H1 (cell line): ENCODE data around the gene GRIA1. TPM values are rescaled to one million over a fixed set of nuclear protein-coding genes. Genes with fewer than 3 reads are reported as not detected.

Source experiments
- CTCF ChIA-PET: fragments of 300-600 bp; sonication (Branson Sonifier 250); formaldehyde crosslinking; loops from one replicate; lab custom pipeline; 2021; ENCODE audit not compliant: partially characterized antibody; lab: Charles Lee
- POLR2A ChIA-PET: fragments of 300-600 bp; sonication (Branson Sonifier 250); formaldehyde crosslinking; loops from one replicate; lab custom pipeline; 2021; ENCODE audit warnings: inconsistent platforms; ENCODE audit not compliant: partially characterized antibody; lab: Charles Lee
- DNase-seq, 2 experiments: peaks; one replicate each; pipeline versions ENCODE4 v3.0.0 to v3.0.0-alpha.2; 2010 to 2022; ENCODE audit warnings: low spot score in 2 of 2, low read depth in 1 of 2, mixed read lengths in 1 of 2
- FAIRE-seq: peaks from 2 replicates; lab custom pipeline; 2011; peaks lifted over from hg19 to GRCh38; lab: Jason Lieb, UNC
- H2AFZ ChIP-seq: 2 replicates; pipeline ENCODE4 v1.8.1; 2012; ENCODE audit warnings: low read length, inconsistent platforms
- H2AK5ac ChIP-seq: 2 replicates; pipeline ENCODE4 v1.6.1; 2013; ENCODE audit warnings: low read depth, low read length
- H2BK120ac ChIP-seq: replicated peaks from 2 replicates; pipeline ENCODE3; 2013; ENCODE audit warnings: low read depth, low read length, inconsistent platforms
- H2BK12ac ChIP-seq: 2 replicates; pipeline ENCODE4 v1.6.1; 2013; ENCODE audit warnings: low read depth, low read length
- H2BK15ac ChIP-seq: 2 replicates; pipeline ENCODE4 v1.6.1; 2013; ENCODE audit warnings: low read length
- H2BK20ac ChIP-seq: 2 replicates; pipeline ENCODE4 v1.6.1; 2013; ENCODE audit warnings: low read length
- H2BK5ac ChIP-seq: 2 replicates; pipeline ENCODE4 v1.6.1; 2013; ENCODE audit warnings: low read depth, low read length
- H3K14ac ChIP-seq: 2 replicates; pipeline ENCODE4 v1.6.1; 2013; ENCODE audit warnings: inconsistent platforms; ENCODE audit not compliant: insufficient read length
- H3K18ac ChIP-seq: 2 replicates; pipeline ENCODE4 v1.6.1; 2013; ENCODE audit warnings: low read length; ENCODE audit errors: extremely low read depth
- H3K23ac ChIP-seq: 2 replicates; pipeline ENCODE4 v1.6.1; 2013; ENCODE audit warnings: inconsistent platforms; ENCODE audit not compliant: insufficient read length
- H3K23me2 ChIP-seq: 2 replicates; pipeline ENCODE4 v1.6.1; 2013; ENCODE audit warnings: low read depth, low read length
- H3K27ac ChIP-seq: 2 replicates; pipeline ENCODE4 v1.6.1; 2011; ENCODE audit warnings: low read depth, low read length, inconsistent platforms
- H3K27me3 ChIP-seq, 4 experiments: replicated peaks in 1 of 4; 1 replicate in 1 of 4; 2 replicates in 3 of 4; pipeline versions ENCODE4 v1.6.1 to v1.8.1; 2011 to 2013; ENCODE audit warnings: low read length in 3 of 4, mild to moderate bottlenecking in 3 of 4, inconsistent platforms in 2 of 4, mixed read lengths in 2 of 4, moderate library complexity in 1 of 4; ENCODE audit not compliant: control insufficient read depth in 3 of 4, insufficient read depth in 3 of 4; ENCODE audit errors: extremely low read depth in 1 of 4
- H3K36me3 ChIP-seq, 4 experiments: 2 replicates each; pipeline versions ENCODE4 v1.6.1 to v1.8.1; 2011 to 2013; ENCODE audit warnings: mild to moderate bottlenecking in 4 of 4, low read length in 3 of 4, moderate library complexity in 2 of 4, control low read depth in 1 of 4, inconsistent platforms in 1 of 4; ENCODE audit not compliant: insufficient read depth in 4 of 4, control insufficient read depth in 2 of 4
- H3K4ac ChIP-seq: replicated peaks from 2 replicates; pipeline ENCODE3; 2013; ENCODE audit warnings: low read length, low read depth, mixed read lengths, inconsistent platforms; ENCODE audit not compliant: insufficient read length
- H3K4me1 ChIP-seq, 4 experiments: replicated peaks in 1 of 4; 1 replicate in 1 of 4; 2 replicates in 3 of 4; pipeline versions ENCODE4 v1.6.1 to v1.8.1; 2011 to 2013; ENCODE audit warnings: low read length in 3 of 4, inconsistent platforms in 2 of 4, mixed read lengths in 1 of 4; ENCODE audit not compliant: insufficient read depth in 4 of 4, control insufficient read depth in 3 of 4
- H3K4me2 ChIP-seq, 2 experiments: 2 replicates each; pipeline versions ENCODE4 v1.6.1 to v1.8.1; 2011 to 2013; ENCODE audit warnings: low read depth in 2 of 2, low read length in 2 of 2, control low read depth in 1 of 2, inconsistent platforms in 1 of 2, mild to moderate bottlenecking in 1 of 2; ENCODE audit not compliant: insufficient read depth in 1 of 2
- H3K4me3 ChIP-seq, 4 experiments: fragments of 200-600, 300-600 bp in 1 of 4; sonication (generic), shearing (Covaris generic), sonication (Bioruptor Twin) in 1 of 4; 2 replicates each; pipeline versions ENCODE4 v1.5.1 to v1.8.1; 2011 to 2016; ENCODE audit warnings: low read length in 4 of 4, low read depth in 3 of 4, control low read depth in 2 of 4, inconsistent platforms in 2 of 4, mild to moderate bottlenecking in 2 of 4, mixed read lengths in 1 of 4, moderate library complexity in 1 of 4; ENCODE audit not compliant: insufficient read depth in 2 of 4; ENCODE audit errors: extremely low read depth in 1 of 4
- H3K56ac ChIP-seq: replicated peaks from 2 replicates; pipeline ENCODE3; 2013; ENCODE audit warnings: low read depth, mild to moderate bottlenecking, mixed read lengths, low read length, inconsistent platforms; ENCODE audit not compliant: insufficient read length
- H3K79me1 ChIP-seq: 2 replicates; pipeline ENCODE4 v1.6.1; 2013; ENCODE audit warnings: low read depth, low read length, control low read depth
- H3K79me2 ChIP-seq, 2 experiments: 2 replicates each; pipeline versions ENCODE4 v1.6.1 to v1.8.1; 2012 to 2013; ENCODE audit warnings: low read length in 2 of 2, mild to moderate bottlenecking in 2 of 2, inconsistent platforms in 1 of 2; ENCODE audit not compliant: insufficient read depth in 2 of 2, control insufficient read depth in 1 of 2
- H3K9ac ChIP-seq, 4 experiments: replicated peaks in 1 of 4; 1 replicate in 1 of 4; 2 replicates in 3 of 4; pipeline versions ENCODE4 v1.6.1 to v1.8.1; 2011 to 2013; ENCODE audit warnings: low read depth in 3 of 4, low read length in 3 of 4, control low read depth in 2 of 4, mild to moderate bottlenecking in 2 of 4, moderate library complexity in 2 of 4, inconsistent platforms in 1 of 4; ENCODE audit errors: extremely low read depth in 1 of 4
- H3K9me3 ChIP-seq, 2 experiments: 2 replicates each; pipeline versions ENCODE4 v1.6.1 to v1.8.1; 2012 to 2013; ENCODE audit warnings: mild to moderate bottlenecking in 2 of 2, moderate library complexity in 2 of 2, control low read depth in 1 of 2, inconsistent platforms in 1 of 2, low read depth in 1 of 2, low read length in 1 of 2, mixed read lengths in 1 of 2; ENCODE audit not compliant: insufficient read depth in 2 of 2
- H4K20me1 ChIP-seq, 2 experiments: replicated peaks in 1 of 2; 2 replicates each; pipeline versions ENCODE3 to v1.8.1; 2011 to 2013; ENCODE audit warnings: inconsistent platforms in 2 of 2, low read length in 2 of 2, mild to moderate bottlenecking in 1 of 2; ENCODE audit not compliant: insufficient read depth in 2 of 2, control insufficient read depth in 1 of 2
- H4K5ac ChIP-seq: 2 replicates; pipeline ENCODE4 v1.6.1; 2013; ENCODE audit warnings: low read length, low read depth, mixed read lengths, inconsistent platforms; ENCODE audit not compliant: insufficient read length
- H4K8ac ChIP-seq: 2 replicates; pipeline ENCODE4 v1.8.0; 2013; ENCODE audit warnings: mild to moderate bottlenecking, moderate library complexity, low read length, inconsistent platforms; ENCODE audit not compliant: insufficient read depth; ENCODE audit errors: extremely low read depth
- H4K91ac ChIP-seq: replicated peaks from 2 replicates; pipeline ENCODE3; 2013; ENCODE audit warnings: low read length, mixed read lengths, inconsistent platforms; ENCODE audit not compliant: insufficient read length
- CTBP2 ChIP-seq: IDR thresholded peaks from 2 replicates; pipeline ENCODE4 v1.7.0; 2011; ENCODE audit warnings: borderline replicate concordance, mild to moderate bottlenecking, moderate library complexity, mixed read lengths, low read length; ENCODE audit not compliant: insufficient read depth, insufficient read length
- EGR1 ChIP-seq: IDR thresholded peaks from 2 replicates; pipeline ENCODE4 v1.6.1; 2011; ENCODE audit warnings: low read depth, low read length, borderline replicate concordance
- KDM4A ChIP-seq: IDR thresholded peaks from one replicate; pipeline ENCODE4 v1.7.1; 2012; ENCODE audit warnings: low read depth, mild to moderate bottlenecking, moderate library complexity, low read length, inconsistent platforms; ENCODE audit not compliant: severe bottlenecking
- TCF12 ChIP-seq: IDR thresholded peaks from 2 replicates; pipeline ENCODE4 v1.6.1; 2011; ENCODE audit warnings: low read depth, mild to moderate bottlenecking, low read length
- polyA plus RNA-seq, 7 experiments: library from polyadenylated mRNA; depleted of rRNA in 3 of 7; stranded (reverse) in 5 of 7; unstranded in 2 of 7; fragments of >200 nt in 5 of 7; fragments of 200-250 nt in 2 of 7; gene quantifications; 1 replicate in 5 of 7; 2 replicates in 1 of 7; 4 replicates in 1 of 7; pipeline versions ENCODE4 v1.2.1 to v1.2.3, GENCODE V29; 2011 to 2013; ENCODE audit warnings: missing spikeins in 2 of 7, mixed read lengths in 2 of 7
- total RNA-seq: library from RNA; stranded (reverse); fragmentation: NEBNext Ultra II Directional; extraction: Animal tissue kit (Norgen Biotek cat#: 25700); gene quantifications from 2 replicates; pipeline ENCODE4 v1.2.1, GENCODE V29; 2021

Gene GRIA1
- total and polyA plus RNA-seq, 2 of the 8 experiments (the other 6 are each of a cell fraction or from before 2014, with no cell fraction given), result 0.97 to 2.5 TPM

DNA sequence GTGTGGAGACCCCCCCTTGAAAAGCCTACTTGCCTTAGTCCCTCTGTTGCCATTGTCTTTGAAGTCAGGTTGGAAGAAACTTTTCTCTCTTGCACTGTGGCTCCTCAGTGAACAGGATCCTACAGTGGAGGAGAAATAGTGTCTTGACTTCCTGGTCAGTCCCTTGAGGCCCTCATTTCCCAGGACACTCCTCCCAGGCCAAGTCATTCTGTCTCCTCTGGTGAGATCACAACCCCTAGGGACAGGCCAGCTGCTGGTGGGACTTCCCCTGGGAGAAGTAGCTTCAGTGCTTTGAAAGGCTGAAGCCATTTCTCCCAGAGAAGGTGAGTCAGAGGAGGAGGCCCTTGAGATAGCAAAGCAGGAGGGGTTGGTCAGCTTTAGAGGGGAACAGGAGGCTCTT is 10.1 kb upstream of the GRIA1 start:
- Histone ChIP-seq H2AK5ac (no peak overlapping the region), H3K4me1 (no peaks in the 10 kb centered on the region), H2BK5ac (no peak overlapping the region), H3K36me3 (no peaks in the 10 kb centered on the region), H3K27me3 (no peaks in the 10 kb centered on the region), H4K91ac (no peak overlapping the region), H2BK120ac (no peak overlapping the region), H2BK20ac (no peak overlapping the region), H2BK15ac (no peak overlapping the region), H3K4me3 (no peak overlapping the region), H4K20me1 (no peaks in the 10 kb centered on the region), H3K14ac (no peak overlapping the region), H3K79me2 (no peaks in the 10 kb centered on the region), H3K79me1 (no peaks in the 10 kb centered on the region), H3K4me2 (no peak overlapping the region), H3K4ac (no peak overlapping the region), H3K27ac (no peak overlapping the region), H3K23ac (no peak overlapping the region), H2AFZ (no peak overlapping the region), H3K23me2 (no peaks in the 10 kb centered on the region)
- ChIA-PET POLR2A (interaction anchor here (1.4 kb wide), 1 partner anchor 18 kb away, joined by 3 read pairs; no protein-coding TSS in a partner anchor), CTCF (interaction anchor here (0.7 kb wide), 1 partner anchor 16 kb away, joined by 4 read pairs; no protein-coding TSS in a partner anchor)
- DNase-seq (no peak), FAIRE-seq (no peak)
- TF ChIP-seq TCF12 (no peak), EGR1 (no peak), CTBP2 (no peak), KDM4A (no peak)
- TF ChIP-seq, all 59 proteins: peak for 0
- no peak overlapping the region for H3K9ac ChIP-seq
- no peaks in the 10 kb centered on the region for H3K9me3 ChIP-seq
- no peak overlapping the region for H3K56ac ChIP-seq
- H2BK12ac ChIP-seq, result no peak overlapping the region
- H4K8ac ChIP-seq, result no peak overlapping the region
- no peak overlapping the region for H4K5ac ChIP-seq
- H3K18ac ChIP-seq, result no peak overlapping the region
